NCI-H2107 treated with DMSO at 0.1 percent for 48 hours (cell line): Measurements from ENCODE around the gene DRC3.
"Not testable (repeated sequence)": the region's sequence is repeated elsewhere in the genome, so short reads cannot be mapped to it uniquely, and the experiment has no call there.

ENCODE experiments used
- DNase-seq: peaks from one replicate; lab custom pipeline; 2025; ENCODE audit not compliant: unreplicated experiment; lab: John Stamatoyannopoulos, UW

The DRC3 gene

GRCh38 chr17:17972126-17972951 is at the start of gene DRC3, which contains the start of gene TOM1L2:
TSS of gene DRC3 (plus strand) at chr17:17972862. CDS start at chr17:17977599, 4,737 bp downstream.
TSS of gene TOM1L2 (minus strand) at chr17:17972400. CDS start at chr17:17972313, 87 bp downstream.
- peak; percentile 99 for DNase-seq

- DNase-seq: no peak
These were observed 48.4 kb upstream of the DRC3 start for GRCh38 chr17:17924131-17924856.

- no peak for DNase-seq
These were observed 47.8 kb upstream of the DRC3 start for GRCh38 chr17:17924857-17925250.

- DNase-seq: no peak
These were observed 46.6 kb upstream of the DRC3 start for GRCh38 chr17:17926036-17926435.

GRCh38 chr17:17926840-17927449 is 45.7 kb upstream of the DRC3 start:
- DNase-seq: no peak

- no peak for DNase-seq
These were observed 44.0 kb upstream of the DRC3 start for GRCh38 chr17:17928398-17929287.

- DNase-seq: no peak
These were observed 42.8 kb upstream of the DRC3 start for GRCh38 chr17:17929655-17930380.

GRCh38 chr17:17930674-17931073 is 42.0 kb upstream of the DRC3 start:
- DNase-seq: no peak

GRCh38 chr17:17931159-17931558 is 41.5 kb upstream of the DRC3 start:
- no peak for DNase-seq

GRCh38 chr17:17933775-17934174 is 38.9 kb upstream of the DRC3 start:
- no peak for DNase-seq

- DNase-seq: no peak
These were observed 38.4 kb upstream of the DRC3 start for GRCh38 chr17:17934214-17934613.

- DNase-seq: no peak
These were observed 37.9 kb upstream of the DRC3 start for GRCh38 chr17:17934806-17935205.

GRCh38 chr17:17935321-17936271 is 37.1 kb upstream of the DRC3 start:
- no peak for DNase-seq

- DNase-seq: no peak
These were observed 35.3 kb upstream of the DRC3 start for GRCh38 chr17:17937201-17937853.

- DNase-seq: no peak
These were observed 34.7 kb upstream of the DRC3 start for GRCh38 chr17:17937958-17938357.

GRCh38 chr17:17938388-17939107 is 34.1 kb upstream of the DRC3 start:
- DNase-seq: no peak

- not testable (repeated sequence) for DNase-seq
These were observed 32.7 kb upstream of the DRC3 start for GRCh38 chr17:17939941-17940340.

GRCh38 chr17:17940441-17940911 is 32.2 kb upstream of the DRC3 start:
- DNase-seq: no peak
